HepG2 (cell line): ENCODE data around the gene TSACC. TPM values are rescaled to one million over a fixed set of nuclear protein-coding genes. Genes with fewer than 3 reads are reported as not detected.

ENCODE experiments used
- AGO2 ChIP-seq: fragments of 200-400 bp; formaldehyde crosslinking; optimal IDR thresholded peaks from 2 replicates; pipeline ENCODE3; 2017; ENCODE audit warnings: mild to moderate bottlenecking, low read depth, low read length, moderate library complexity
- AKAP8 ChIP-seq: sonication (generic); formaldehyde crosslinking; IDR thresholded peaks from 2 replicates; pipeline ENCODE4 v1.5.1; 2020; ENCODE audit warnings: mild to moderate bottlenecking, missing genetic modification reagents
- GATAD1 ChIP-seq: IDR thresholded peaks from 2 replicates; pipeline ENCODE4 v1.6.1; 2016; ENCODE audit warnings: missing genetic modification reagents, missing compliant biosample characterization
- HOXA3 ChIP-seq: sonication (generic); formaldehyde crosslinking; IDR thresholded peaks from 2 replicates; pipeline ENCODE4 v1.5.0; 2020; ENCODE audit warnings: missing genetic modification reagents
- KDM1A ChIP-seq: IDR thresholded peaks from 2 replicates; pipeline ENCODE4 v1.6.1; 2016; ENCODE audit warnings: missing compliant biosample characterization
- SMARCE1 ChIP-seq: fragments of 450-650 bp; IDR thresholded peaks from 2 replicates; pipeline ENCODE4 v1.6.1; 2017; ENCODE audit warnings: borderline replicate concordance
- ZFAT ChIP-seq: sonication (generic); formaldehyde crosslinking; conservative IDR thresholded peaks from 2 replicates; pipeline ENCODE4 v1.8.1; 2023; ENCODE audit warnings: missing genetic modification reagents, inconsistent platforms
- ZNF224 ChIP-seq: sonication (generic); formaldehyde crosslinking; IDR thresholded peaks from 2 replicates; pipeline ENCODE4 v1.5.0; 2020; ENCODE audit warnings: mild to moderate bottlenecking, missing genetic modification reagents
- ZNF407 ChIP-seq: sonication (generic); formaldehyde crosslinking; IDR thresholded peaks from one replicate; pipeline ENCODE4 v1.5.1; 2020; ENCODE audit warnings: mild to moderate bottlenecking, missing genetic modification reagents; ENCODE audit errors: not compliant biosample characterization
- ZNF598 ChIP-seq: sonication (generic); formaldehyde crosslinking; IDR thresholded peaks from 2 replicates; pipeline ENCODE4 v1.5.1; 2020; ENCODE audit warnings: mild to moderate bottlenecking, missing genetic modification reagents, borderline replicate concordance
- ZSCAN25 ChIP-seq: sonication (generic); formaldehyde crosslinking; IDR thresholded peaks from 2 replicates; pipeline ENCODE4 v1.8.0; 2022; ENCODE audit warnings: mild to moderate bottlenecking, missing genetic modification reagents
- polyA plus RNA-seq, 8 experiments: library from polyadenylated mRNA; depleted of rRNA in 3 of 8; stranded (reverse) in 7 of 8; unstranded in 1 of 8; fragments of >200 nt; fragmentation: Illumina TruSeq in 4 of 8; extraction: Trizol in 4 of 8; gene quantifications; 2 replicates each; pipeline versions ENCODE4 v1.2.1 to v1.2.3, GENCODE V29; 2011 to 2016; ENCODE audit warnings: low read depth in 4 of 8, missing spikeins in 1 of 8, mixed read lengths in 1 of 8; ENCODE audit not compliant: insufficient read depth in 1 of 8
- total RNA-seq, 5 experiments: library from RNA; depleted of rRNA; stranded (reverse); fragments of >200 nt; fragmentation: Illumina TruSeq; extraction: Trizol; gene quantifications; 2 replicates each; pipeline ENCODE4 v1.2.3, GENCODE V29; 2016; ENCODE audit warnings: low read depth in 1 of 5

Gene TSACC
- total and polyA plus RNA-seq, 2 of the 13 experiments (the other 11 are each of a cell fraction or from before 2014, with no cell fraction given), result 1.5 to 2.6 TPM

DNA sequence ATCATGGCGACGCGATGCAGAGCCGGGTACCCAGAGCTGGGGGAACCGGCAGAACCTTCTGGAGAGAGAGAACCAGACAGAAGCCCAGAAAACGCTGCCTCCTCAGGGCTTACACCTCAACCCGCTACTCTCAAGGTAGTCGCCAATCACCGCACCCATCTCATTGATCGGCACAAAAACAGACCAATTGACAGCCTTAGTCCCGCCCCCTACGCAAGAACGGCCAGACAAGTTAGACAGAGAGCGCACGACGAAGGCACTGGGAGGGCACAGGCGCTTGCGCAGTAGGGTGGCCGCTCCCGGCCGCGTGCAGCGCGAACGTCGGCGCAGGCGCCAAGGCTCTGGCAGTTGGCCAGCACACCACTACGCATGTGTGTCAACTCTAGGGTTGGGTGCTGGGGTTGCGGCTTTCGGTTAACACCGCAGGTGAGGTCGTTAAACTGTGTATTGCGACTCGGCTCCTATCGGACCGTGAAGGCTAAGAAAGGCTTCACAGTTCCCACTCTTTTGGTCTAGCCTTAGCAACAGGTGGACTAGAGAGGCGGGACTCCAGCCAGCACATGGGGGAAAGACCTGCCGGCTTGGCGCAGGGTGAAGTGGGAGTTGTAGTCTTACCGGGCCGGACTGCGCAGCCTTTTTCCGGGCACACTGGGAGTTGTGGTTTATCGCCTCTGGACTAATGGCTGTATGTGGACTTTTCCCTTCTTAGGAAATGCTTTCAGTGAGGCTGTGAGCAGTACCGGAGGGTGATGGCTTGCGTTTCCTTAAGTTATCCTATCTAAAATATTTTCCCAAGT, at the start of gene TSACC, which contains the start of gene CCT3 (continued):
- no peak for TF ChIP-seq ZNF407 (CRISPR knock-in tag)
- peak; percentile 37; the same call in 1 of the 2 replicates for TF ChIP-seq ZNF224 (CRISPR knock-in tag)
- TF ChIP-seq GATAD1 (CRISPR knock-in tag), result peak; percentile 77
- no peak for TF ChIP-seq SMARCE1
- TF ChIP-seq ZNF598 (CRISPR knock-in tag), result peak; percentile 75; the same call in 1 of the 2 replicates
- no peak for TF ChIP-seq KDM1A
- no peak for TF ChIP-seq ZSCAN25 (CRISPR knock-in tag)
- no peak for TF ChIP-seq AGO2
- peak; percentile 58 for TF ChIP-seq HOXA3 (CRISPR knock-in tag)
- TF ChIP-seq AKAP8 (CRISPR knock-in tag), result no peak
- TF ChIP-seq ZFAT (CRISPR knock-in tag), result no peak
